ENCODE data around the gene RCAN1.

DNA sequence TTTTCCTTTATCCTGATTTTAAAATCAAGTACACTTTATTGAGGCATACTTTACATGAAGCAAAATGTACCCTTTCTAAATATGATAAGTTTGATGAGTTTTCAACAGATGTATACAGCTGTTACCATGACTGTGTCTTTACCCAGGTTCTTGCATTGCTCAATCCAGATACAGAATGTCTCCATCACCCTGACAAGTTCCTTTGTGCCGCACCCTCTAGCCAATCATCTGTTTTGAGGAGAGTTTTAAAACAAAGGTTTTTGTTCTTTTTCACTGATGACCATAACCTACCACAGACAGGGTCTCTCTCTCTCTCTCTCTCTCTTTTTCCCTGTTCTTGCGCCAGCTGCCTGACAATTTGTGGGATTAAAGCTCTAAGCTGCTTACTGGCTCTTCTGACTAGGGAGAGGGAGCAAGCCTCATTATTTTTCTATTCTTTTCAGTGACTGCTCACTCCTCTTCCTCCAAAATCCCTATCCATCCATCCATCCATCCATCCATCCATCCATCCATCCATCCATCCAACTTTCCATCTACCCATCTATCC lies 101.7 kb downstream of the RCAN1 start:
- TF ChIP-seq, protein P1, sequence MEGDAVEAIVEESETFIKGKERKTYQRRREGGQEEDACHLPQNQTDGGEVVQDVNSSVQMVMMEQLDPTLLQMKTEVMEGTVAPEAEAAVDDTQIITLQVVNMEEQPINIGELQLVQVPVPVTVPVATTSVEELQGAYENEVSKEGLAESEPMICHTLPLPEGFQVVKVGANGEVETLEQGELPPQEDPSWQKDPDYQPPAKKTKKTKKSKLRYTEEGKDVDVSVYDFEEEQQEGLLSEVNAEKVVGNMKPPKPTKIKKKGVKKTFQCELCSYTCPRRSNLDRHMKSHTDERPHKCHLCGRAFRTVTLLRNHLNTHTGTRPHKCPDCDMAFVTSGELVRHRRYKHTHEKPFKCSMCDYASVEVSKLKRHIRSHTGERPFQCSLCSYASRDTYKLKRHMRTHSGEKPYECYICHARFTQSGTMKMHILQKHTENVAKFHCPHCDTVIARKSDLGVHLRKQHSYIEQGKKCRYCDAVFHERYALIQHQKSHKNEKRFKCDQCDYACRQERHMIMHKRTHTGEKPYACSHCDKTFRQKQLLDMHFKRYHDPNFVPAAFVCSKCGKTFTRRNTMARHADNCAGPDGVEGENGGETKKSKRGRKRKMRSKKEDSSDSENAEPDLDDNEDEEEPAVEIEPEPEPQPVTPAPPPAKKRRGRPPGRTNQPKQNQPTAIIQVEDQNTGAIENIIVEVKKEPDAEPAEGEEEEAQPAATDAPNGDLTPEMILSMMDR (IDR thresholded peaks at IDR 0.05; ENCODE audit: low read depth, low read length): no peak
- TF ChIP-seq EZH2phosphoT487 (IDR thresholded peaks at IDR 0.05; ENCODE audit: low read depth): no peak

Measured in OCI-LY3 (cell line).